ENCODE results near the gene TMEM175. TPM values are rescaled to one million over a fixed set of nuclear protein-coding genes. Genes with fewer than 3 reads are reported as not detected.

The TMEM175 gene
- total and polyA plus RNA-seq, 12 donors = 15.6 to 49.6 (median 19.0) TPM

DNA sequence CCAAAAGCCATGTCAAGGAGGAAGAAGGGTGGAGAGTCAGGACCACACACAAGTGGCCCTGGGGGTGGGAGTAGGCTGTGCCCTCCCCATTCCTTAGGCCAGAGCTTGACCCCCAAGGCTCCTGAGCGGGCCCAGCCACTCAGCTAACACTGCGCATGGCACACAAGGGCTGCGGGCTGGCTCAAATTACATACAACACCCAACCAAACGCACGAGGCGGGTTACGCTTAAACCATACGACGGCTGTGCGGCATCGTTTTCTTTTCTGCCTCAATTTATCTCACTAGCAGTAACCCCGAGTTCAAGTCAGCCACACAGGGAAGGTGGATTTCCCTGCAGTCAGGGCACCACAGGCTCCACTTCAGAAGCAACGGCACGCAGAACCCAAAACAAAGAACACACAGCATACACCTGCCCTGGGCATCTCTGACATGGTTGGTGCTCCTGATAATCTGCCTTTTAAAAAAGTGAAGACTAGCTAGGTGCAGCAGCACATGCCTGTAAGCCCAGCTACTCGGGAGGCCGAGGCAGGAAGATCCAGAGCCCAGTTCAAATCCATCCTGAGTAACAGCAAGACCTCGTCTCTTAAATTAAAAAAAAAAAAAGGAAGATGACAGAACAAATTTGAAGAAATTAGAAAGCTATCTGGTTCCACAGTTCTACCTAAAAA is 3.0 kb upstream of the TMEM175 start:
- DNase-seq = no peak
- no peak for ATAC-seq
- Histone ChIP-seq H3K9me3 (no peaks in the 10 kb centered on the region), H3K4me3 (no peak overlapping the region), H3K27me3 (no peaks in the 10 kb centered on the region), H3K36me3 (peaks cover 0 to 5% (median 0%) of the 10 kb centered on the region in 9 donors), H3K27ac (no peak overlapping the region), H3K4me1 (peaks cover 11 to 76% (median 65%) of the 10 kb centered on the region in 9 donors)
- no peak for TF ChIP-seq CTCF (IDR thresholded peaks at IDR 0.05)
- intact Hi-C loops (cut with DNase I) = no loop called here
- 91 to 93% methylated on average over 17 of the region's 17 CpGs for WGBS, 2 donors

- 51 to 58% methylated on average over 3 of the region's 3 CpGs for WGBS, 2 donors
- intact Hi-C loops (cut with DNase I) = loop anchor here in 2 of 10 donors (5.0 to 10.0 kb wide), 3 partner anchors 145 to 245 kb away; partner anchors contain the start of gene SLC49A3 (in 1 of the 2)
Measured at GRCh38 chr4:930028-930551, 2.2 kb upstream of the TMEM175 start.

GRCh38 chr4:930827-931193 is 1.4 kb upstream of the TMEM175 start:
- Histone ChIP-seq H3K4me3 (peak overlapping the region in 9 of 10 donors; percentile 87 to 100 (median 99)), H3K27ac (peak overlapping the region in 4 of 10 donors; percentile 90 to 98 (median 92)), H3K27me3 (no peaks in the 10 kb centered on the region), H3K9me3 (no peaks in the 10 kb centered on the region), H3K4me1 (peaks cover 8 to 71% (median 55%) of the 10 kb centered on the region in 9 donors), H3K36me3 (peaks cover 0 to 5% (median 0%) of the 10 kb centered on the region in 9 donors)
- no peak for TF ChIP-seq CTCF (IDR thresholded peaks at IDR 0.05)
- intact Hi-C loops (cut with DNase I) = loop anchor here in 2 of 10 donors (5.0 to 10.0 kb wide), 3 partner anchors 146 to 246 kb away; partner anchors contain the start of gene SLC49A3 (in 1 of the 2)
- ATAC-seq (no peak), DNase-seq (no peak)
- 52 to 61% methylated on average over 7 of the region's 7 CpGs for WGBS, 2 donors

More at GRCh38 chr4:930028-930551, 2.2 kb upstream of the TMEM175 start:
- no peak for ATAC-seq
- TF ChIP-seq CTCF (IDR thresholded peaks at IDR 0.05) = no peak
- Histone ChIP-seq H3K4me3 (peak overlapping the region in 3 of 10 donors; percentile 93 to 100 (median 100)), H3K9me3 (no peaks in the 10 kb centered on the region), H3K27ac (peak overlapping the region in 1 of 10 donors; percentile 98), H3K27me3 (no peaks in the 10 kb centered on the region), H3K4me1 (peaks cover 8 to 71% (median 62%) of the 10 kb centered on the region in 9 donors), H3K36me3 (peaks cover 0 to 5% (median 0%) of the 10 kb centered on the region in 9 donors)
- no peak for DNase-seq

GRCh38 chr4:931194-931959 is 883 bp upstream of the TMEM175 start:
- 1 to 2% methylated on average over 31 of the region's 31 CpGs for WGBS, 2 donors
- Histone ChIP-seq H3K27ac (peak overlapping the region; percentile 75 to 98 (median 91)), H3K4me1 (peaks cover 8 to 68% (median 49%) of the 10 kb centered on the region in 9 donors), H3K27me3 (no peaks in the 10 kb centered on the region), H3K9me3 (no peaks in the 10 kb centered on the region), H3K4me3 (peak overlapping the region; percentile 87 to 100 (median 98)), H3K36me3 (peaks cover 0 to 4% (median 0%) of the 10 kb centered on the region in 9 donors)
- no peak for TF ChIP-seq CTCF (IDR thresholded peaks at IDR 0.05)
- intact Hi-C loops (cut with DNase I) = loop anchor here in 2 of 10 donors (5.0 to 10.0 kb wide), 3 partner anchors 147 to 247 kb away; partner anchors contain the start of gene SLC49A3 (in 1 of the 2)
- no peak for DNase-seq
- peak in 6 of 8 donors; percentile 1 to 25 (median 6) for ATAC-seq
